ENCODE data around the gene GPATCH4. TPM values are rescaled to one million over a fixed set of nuclear protein-coding genes. Genes with fewer than 3 reads are reported as not detected.

Gene GPATCH4
- total and polyA plus RNA-seq, 10 of the 15 experiments (the other 5 are each of a cell fraction or from before 2014, with no cell fraction given), result 35.5 to 111 (median 73.9) TPM

DNA sequence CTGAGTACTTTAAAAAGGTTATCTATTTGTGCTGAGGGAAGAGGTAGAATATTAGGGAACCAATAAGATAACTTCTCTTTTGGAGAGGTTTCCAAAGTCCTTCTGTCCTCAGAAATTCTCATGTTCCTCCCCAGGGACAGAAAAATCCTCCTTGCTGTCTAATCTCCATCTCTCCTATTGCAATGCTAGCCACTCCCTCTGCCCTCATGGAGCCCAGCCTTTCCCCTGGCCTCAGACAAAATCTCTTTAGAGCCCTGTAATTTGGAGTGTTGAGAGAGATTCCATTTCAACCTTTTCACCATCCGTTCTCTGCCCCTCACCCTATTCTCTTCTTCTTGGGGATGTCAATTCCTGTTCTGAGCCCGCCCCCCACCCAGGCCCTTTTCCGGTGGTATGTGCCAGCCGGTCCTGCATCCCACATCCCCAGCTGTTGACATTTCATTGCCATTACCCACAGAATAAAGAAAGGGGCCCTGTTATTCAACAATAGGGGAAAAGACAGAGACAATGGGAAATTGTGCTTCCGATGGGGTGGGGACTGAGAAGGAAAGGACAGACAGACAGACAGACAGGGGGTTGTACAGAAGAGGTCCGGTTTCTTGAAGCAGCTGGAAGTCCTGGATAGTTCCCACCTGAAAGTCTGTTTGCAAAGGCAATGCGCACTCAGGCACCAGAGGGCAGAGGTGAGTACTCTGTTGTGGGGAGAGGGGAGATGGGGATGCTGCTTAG lies 17.7 kb upstream of the GPATCH4 start, which contains the start of gene HAPLN2:
Gene HAPLN2, plus strand, starts transcription at position 563 of the 729 bp plus-strand sequence. CDS start 4,076 bp downstream, outside the sequence.
- Histone ChIP-seq H4K20me1 (ENCODE audit: control insufficient read depth, insufficient read depth) (no peaks in the 10 kb centered on the region), H3K4me1 (ENCODE audit: control insufficient read depth, insufficient read depth, low read length) (no peaks in the 10 kb centered on the region; the same call in 1 of the 2 replicates), H3K79me2 (ENCODE audit: control insufficient read depth, insufficient read depth, low read length) (no peaks in the 10 kb centered on the region), H2AFZ (ENCODE audit: control insufficient read depth, low read depth, low read length) (no peak within 1 kb of the TSS), H3K36me3 (ENCODE audit: control insufficient read depth in 2 of 2, insufficient read depth in 2 of 2, low read length in 1 of 2) (no peaks in the 10 kb centered on the region), H3K9me3 (replicated peaks; ENCODE audit: control insufficient read depth, insufficient read depth, low read length) (no peaks in the 10 kb centered on the region), H3K4me3 (no peak within 1 kb of the TSS), H3K27me3 (replicated peaks in 1 of 2; ENCODE audit: control insufficient read depth in 2 of 2, insufficient read depth in 2 of 2, low read length in 1 of 2) (peaks cover 10% of the 10 kb centered on the region in 2 experiments), H3K4me2 (ENCODE audit: control insufficient read depth, insufficient read depth) (no peak within 1 kb of the TSS), H3K27ac (ENCODE audit: control insufficient read depth, insufficient read depth) (no peak within 1 kb of the TSS), H3K9ac (ENCODE audit: control insufficient read depth, insufficient read depth, low read length) (no peak within 1 kb of the TSS)
- ChIA-PET POLR2A (no interaction called here), SMC1A (ENCODE audit: uncharacterized antibody, unreplicated experiment) (interaction anchor here (0.8 kb wide), 1 partner anchor 45 kb away, joined by 3 read pairs; no protein-coding TSS in a partner anchor), CTCF (interaction anchor here (1.2 to 3.0 kb wide), 11 partner anchors 8 to 233 kb away, joined by 3 to 16 read pairs (median 5); partner anchors contain the start of gene CRABP2), RAD21 (ENCODE audit: unreplicated experiment) (interaction anchor here (1.1 kb wide), 1 partner anchor 38 kb away, joined by 3 read pairs; no protein-coding TSS in a partner anchor)
- in situ Hi-C loops (cut with MboI), result no loop called here
- DNase-seq (ENCODE audit: low read depth, low spot score), result no peak
- FAIRE-seq, result peak; percentile 76
- no TSS peak for BruUV-seq (replicated peaks)
- intact Hi-C loops (cut with micrococcal nuclease; ENCODE audit: unreplicated experiment), result no loop called here
- TF ChIP-seq SMC3 (IDR thresholded peaks at IDR 0.05; ENCODE audit: borderline replicate concordance, low read length) (peak; percentile 27; the same call in 1 of the 2 replicates), ATF7 (IDR thresholded peaks at IDR 0.05; ENCODE audit: low read depth) (no peak)
- TF ChIP-seq, protein P1, sequence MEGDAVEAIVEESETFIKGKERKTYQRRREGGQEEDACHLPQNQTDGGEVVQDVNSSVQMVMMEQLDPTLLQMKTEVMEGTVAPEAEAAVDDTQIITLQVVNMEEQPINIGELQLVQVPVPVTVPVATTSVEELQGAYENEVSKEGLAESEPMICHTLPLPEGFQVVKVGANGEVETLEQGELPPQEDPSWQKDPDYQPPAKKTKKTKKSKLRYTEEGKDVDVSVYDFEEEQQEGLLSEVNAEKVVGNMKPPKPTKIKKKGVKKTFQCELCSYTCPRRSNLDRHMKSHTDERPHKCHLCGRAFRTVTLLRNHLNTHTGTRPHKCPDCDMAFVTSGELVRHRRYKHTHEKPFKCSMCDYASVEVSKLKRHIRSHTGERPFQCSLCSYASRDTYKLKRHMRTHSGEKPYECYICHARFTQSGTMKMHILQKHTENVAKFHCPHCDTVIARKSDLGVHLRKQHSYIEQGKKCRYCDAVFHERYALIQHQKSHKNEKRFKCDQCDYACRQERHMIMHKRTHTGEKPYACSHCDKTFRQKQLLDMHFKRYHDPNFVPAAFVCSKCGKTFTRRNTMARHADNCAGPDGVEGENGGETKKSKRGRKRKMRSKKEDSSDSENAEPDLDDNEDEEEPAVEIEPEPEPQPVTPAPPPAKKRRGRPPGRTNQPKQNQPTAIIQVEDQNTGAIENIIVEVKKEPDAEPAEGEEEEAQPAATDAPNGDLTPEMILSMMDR (IDR thresholded peaks at IDR 0.05 in 2 of 3, conservative IDR thresholded peaks at IDR 0.05 in 1 of 3; ENCODE audit: control insufficient read depth in 2 of 3, extremely low read depth in 1 of 3, insufficient read depth in 1 of 3, low read depth in 3 of 3, low read length in 3 of 3), result peak; percentile 48 to 60 (median 53)
- ATAC-seq, result peak; percentile 68
- 6% methylated on average over 7 of the region's 7 CpGs for WGBS (ENCODE audit: insufficient coverage, insufficient replicate concordance, low lambda C conversion rate, missing lambda C conversion rate)
